GM10248 (cell line): ENCODE measurements around the gene CNTN1.

Experiments used
- CTCF ChIA-PET: fragments of 300-600 bp; sonication (Branson Sonifier 250); formaldehyde crosslinking; extraction: SDS; loops from one replicate; lab custom pipeline; 2021; ENCODE audit warnings: antibody characterized with exemption; lab: Yijun Ruan, JAX
- POLR2A ChIA-PET: fragments of 350-650 bp; sonication (Branson Sonifier 250); formaldehyde crosslinking; extraction: SDS; loops from one replicate; lab custom pipeline; 2020; ENCODE audit warnings: antibody characterized with exemption; lab: Yijun Ruan, JAX
- DNase-seq: peaks from one replicate; pipeline ENCODE4 v3.0.0; 2012; ENCODE audit errors: extremely low spot score
- CTCF ChIP-seq: IDR thresholded peaks from 2 replicates; pipeline ENCODE4 v1.5.1; 2012; ENCODE audit warnings: mild to moderate bottlenecking, low read depth; ENCODE audit errors: extremely low read depth, missing control alignments, control extremely low read depth

The CNTN1 gene

DNA sequence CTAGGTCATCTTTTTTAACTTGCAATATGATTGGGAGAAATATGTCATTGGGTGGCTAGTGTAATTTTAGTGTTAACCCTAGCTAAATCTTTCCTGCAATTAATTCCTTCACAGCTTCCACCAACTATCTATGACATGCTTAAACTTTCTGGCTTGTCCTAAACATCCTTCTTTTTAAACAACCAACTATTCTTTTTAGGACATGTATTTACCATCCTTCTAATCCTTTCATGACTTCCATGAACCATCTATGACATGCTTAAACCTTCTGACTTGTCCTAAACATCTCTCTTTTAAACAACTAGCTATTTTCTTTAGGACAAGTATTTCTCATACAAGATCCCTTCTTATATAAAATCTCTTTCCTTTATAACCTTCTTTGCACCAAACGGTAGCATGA is 316.2 kb downstream of the CNTN1 start:
- DNase-seq = no peak
- POLR2A ChIA-PET = no interaction called here
- TF ChIP-seq CTCF = no peak
- CTCF ChIA-PET = interaction anchor here (1.7 kb wide), 1 partner anchor 19 kb away, joined by 4 read pairs; no protein-coding TSS in a partner anchor

GRCh38 chr12:41011939-41012338 is 319.7 kb downstream of the CNTN1 start:
- no peak for TF ChIP-seq CTCF
- ChIA-PET CTCF (no interaction called here), POLR2A (no interaction called here)
- DNase-seq = no peak

GRCh38 chr12:41013881-41014642 is 321.8 kb downstream of the CNTN1 start:
- CTCF ChIA-PET = no interaction called here
- DNase-seq = no peak
- no peak for TF ChIP-seq CTCF
- POLR2A ChIA-PET = no interaction called here

GRCh38 chr12:41014643-41015020 is 322.4 kb downstream of the CNTN1 start:
- TF ChIP-seq CTCF = no peak
- ChIA-PET POLR2A (no interaction called here), CTCF (no interaction called here)
- no peak for DNase-seq

GRCh38 chr12:41018010-41018409 is 325.8 kb downstream of the CNTN1 start:
- CTCF ChIA-PET = interaction anchor here (1.1 kb wide), 1 partner anchor 58 kb away, joined by 3 read pairs; no protein-coding TSS in a partner anchor
- POLR2A ChIA-PET = no interaction called here
- no peak for DNase-seq
- TF ChIP-seq CTCF = no peak

GRCh38 chr12:41019461-41019860 is 327.2 kb downstream of the CNTN1 start:
- TF ChIP-seq CTCF = no peak
- ChIA-PET CTCF (no interaction called here), POLR2A (no interaction called here)
- no peak for DNase-seq
